NCI-H2196 (cell line): ENCODE results near the gene EIF2S3B.

Source experiments
- DNase-seq: peaks from one replicate; lab custom pipeline; 2025; ENCODE audit not compliant: unreplicated experiment; lab: John Stamatoyannopoulos, UW

Gene EIF2S3B

GRCh38 chr12:10554228-10554755 is 48.6 kb downstream of the EIF2S3B start:
- DNase-seq, result no peak

DNA sequence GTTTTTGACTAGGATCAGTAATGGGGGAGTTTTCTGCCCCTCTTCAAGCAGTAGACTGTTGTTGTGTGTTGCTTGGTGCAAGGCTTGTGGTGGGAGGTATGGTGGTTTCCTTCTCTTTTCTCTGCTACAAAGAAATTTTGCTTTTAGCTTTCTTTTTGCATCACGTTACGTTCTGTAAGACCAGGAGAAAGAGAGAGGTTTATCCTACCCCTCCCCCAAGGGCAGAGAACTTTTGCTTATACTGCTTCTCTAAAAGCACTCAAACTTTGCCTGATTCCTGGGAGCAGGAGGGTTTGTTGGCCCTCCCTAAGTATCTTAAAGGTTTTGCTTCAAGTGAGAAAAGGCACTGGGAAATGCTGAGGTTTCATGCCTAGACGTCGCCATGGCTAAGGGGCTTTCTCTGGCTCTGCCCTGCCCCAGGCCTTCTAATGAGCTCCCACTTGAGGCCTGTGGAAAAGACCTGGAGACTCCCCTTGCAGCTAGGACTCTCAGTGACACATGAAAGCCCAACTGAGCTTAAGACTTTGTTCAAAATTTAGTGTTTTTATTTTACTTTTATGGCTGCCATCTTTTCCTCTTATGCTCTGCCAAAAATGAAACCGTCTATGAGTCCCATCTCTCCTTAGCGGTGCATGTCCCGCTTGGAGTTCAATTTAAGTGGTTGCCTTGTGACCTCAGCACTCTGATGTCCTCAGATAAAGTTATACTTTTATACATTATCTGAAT is 49.2 kb downstream of the EIF2S3B start:
- no peak for DNase-seq

GRCh38 chr12:10557329-10557728 is 51.6 kb downstream of the EIF2S3B start:
- no peak for DNase-seq

DNA sequence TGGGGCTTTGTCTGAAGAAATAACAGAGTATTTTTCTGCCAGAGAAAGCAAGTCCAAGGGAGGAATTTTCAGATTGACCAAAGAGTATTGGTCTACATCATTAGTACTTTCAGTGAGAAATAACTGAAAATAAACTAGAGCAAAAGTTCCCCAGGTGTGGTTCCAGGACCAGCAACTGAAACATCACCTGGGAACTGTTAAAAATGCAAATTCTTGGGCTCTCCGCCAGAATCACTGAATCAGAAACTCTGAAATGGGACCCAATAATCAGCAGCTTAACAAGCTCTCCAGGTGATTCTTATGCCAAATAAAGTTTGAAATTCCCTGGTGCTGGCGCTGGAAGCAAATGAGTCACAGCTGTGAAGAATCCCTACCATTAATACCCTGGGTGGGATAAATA is 52.1 kb downstream of the EIF2S3B start:
- DNase-seq, result no peak
